GM19035 (cell line): ENCODE results near the gene SAMD14.

Experiments used
- ATAC-seq: cut with Tn5 transposase; IDR thresholded peaks from one replicate; pipeline ENCODE4 v1.9.1; 2021; ENCODE audit not compliant: unreplicated experiment

Gene SAMD14

GRCh38 chr17:50129728-50130558 is at the start of gene SAMD14:
TSS of gene SAMD14 (minus strand) at chr17:50130160. CDS start at chr17:50124959, 5,201 bp downstream.
- ATAC-seq: no peak

DNA sequence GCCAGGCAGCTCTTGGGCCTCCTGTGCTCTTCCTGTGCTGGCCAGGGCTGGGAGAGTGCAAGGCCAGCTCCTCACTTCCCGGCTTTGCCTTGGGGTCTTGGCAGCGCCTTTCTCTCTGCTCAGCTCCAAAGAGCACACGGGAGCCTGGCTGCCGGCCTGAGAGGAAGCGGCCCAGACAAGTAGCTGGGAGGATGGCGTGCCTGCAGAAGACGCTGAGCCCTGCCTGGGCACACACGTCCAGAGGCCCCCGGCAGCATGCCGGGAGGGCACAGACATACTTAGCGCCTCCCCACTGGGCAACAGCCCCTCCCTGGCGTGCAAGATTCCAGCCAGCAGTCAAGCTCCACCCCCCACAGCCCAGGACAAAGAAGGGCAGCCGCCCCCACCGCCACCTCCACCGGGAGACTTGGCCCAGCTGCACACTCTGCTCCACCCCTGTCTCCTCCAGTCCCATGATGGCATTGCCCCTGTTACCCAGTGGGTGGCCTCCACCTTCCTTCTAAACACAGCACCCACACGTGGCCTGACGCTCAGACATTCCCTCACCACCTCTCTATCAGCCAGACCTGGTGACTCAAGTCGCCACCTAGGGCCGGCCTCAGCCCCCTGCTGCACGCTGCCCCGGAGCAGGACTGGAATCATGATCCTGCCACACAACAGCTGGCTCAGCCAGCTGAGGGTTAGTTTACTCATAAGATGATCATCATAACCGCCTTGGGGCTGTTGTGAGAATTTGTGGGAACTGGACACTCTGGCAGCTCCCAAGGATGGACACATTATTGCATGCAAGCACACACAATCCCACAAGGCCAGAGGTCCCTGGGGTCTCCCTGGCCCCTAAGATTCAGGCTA is 48.2 kb upstream of the SAMD14 start:
- ATAC-seq: no peak

GRCh38 chr17:50177476-50177875 is 47.5 kb upstream of the SAMD14 start:
- ATAC-seq: no peak

DNA sequence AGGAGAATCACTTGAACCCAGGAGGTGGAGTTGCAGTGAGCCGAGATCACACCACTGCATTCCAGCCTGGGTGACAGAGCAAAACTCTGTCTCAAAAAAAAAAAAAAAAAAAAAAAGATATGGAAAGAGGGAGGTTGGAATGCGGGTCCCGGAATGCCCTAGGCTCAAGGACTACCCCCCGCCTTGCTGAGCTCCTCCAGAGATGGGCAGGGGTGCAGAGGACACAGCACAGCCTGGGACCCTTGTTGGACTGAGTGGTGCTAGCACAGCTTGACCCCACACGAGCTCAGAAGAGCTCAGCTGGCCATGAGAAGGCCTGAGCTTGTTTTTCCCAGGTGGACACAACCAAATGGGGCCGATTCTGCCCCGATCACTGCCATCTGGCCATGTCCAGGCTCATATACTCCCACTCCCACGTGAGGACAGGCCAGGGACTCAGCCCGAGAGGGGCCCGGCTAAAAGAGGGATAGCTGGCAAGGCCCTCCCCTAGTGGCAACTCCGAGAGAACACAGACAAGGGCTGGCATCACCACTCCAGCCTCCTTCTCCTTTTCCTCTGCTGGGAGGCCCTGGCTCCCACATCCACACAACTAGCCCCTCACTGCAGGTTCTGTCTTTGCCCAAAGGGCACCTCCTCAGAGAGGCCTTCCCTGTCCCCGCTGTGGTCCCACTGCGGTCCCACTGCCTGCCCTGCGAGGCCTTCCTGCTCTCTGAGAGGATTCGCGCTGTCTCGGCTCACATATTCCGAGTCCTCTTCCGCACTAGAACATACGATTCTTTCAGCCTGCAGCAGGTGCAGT is 46.8 kb upstream of the SAMD14 start:
- no peak for ATAC-seq

DNA sequence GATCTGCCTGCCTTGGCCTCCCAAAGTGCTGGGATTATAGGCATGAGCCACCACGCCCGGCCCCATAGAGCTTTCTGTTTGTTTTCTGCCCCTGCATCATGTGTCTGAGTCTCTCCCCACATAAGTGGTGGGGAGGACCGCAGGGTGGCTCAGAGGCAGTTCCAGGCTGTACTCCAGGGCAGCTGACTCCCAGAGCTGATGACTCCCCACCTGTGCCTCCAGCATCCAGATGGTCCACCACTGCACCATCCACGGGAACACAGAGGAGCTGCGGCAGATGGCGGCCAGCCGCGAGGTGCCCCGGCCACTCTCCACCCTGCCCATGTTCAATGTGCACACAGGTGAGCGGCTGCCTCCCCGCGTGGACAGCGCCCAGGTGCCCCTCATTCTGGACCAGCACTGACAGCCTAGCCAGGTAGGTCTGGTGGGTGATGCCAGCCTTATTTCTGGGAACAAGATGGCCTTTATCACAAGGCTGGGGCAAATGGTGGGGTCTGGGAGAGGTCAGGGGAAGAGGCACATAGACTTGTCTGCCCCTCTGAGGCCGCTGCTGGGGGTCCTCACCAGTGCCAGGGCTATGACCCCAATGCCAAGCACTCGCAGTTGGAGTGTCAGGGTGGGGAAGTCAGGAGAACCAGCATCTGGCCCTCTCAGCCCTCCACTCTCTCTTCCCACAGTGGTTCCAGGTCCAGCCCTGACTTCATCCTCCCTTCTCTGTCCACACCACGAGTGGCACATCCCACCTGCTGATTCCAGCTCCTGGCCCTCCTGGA is 45.3 kb upstream of the SAMD14 start:
- no peak for ATAC-seq

GRCh38 chr17:50174444-50174843 is 44.5 kb upstream of the SAMD14 start:
- ATAC-seq: no peak

DNA sequence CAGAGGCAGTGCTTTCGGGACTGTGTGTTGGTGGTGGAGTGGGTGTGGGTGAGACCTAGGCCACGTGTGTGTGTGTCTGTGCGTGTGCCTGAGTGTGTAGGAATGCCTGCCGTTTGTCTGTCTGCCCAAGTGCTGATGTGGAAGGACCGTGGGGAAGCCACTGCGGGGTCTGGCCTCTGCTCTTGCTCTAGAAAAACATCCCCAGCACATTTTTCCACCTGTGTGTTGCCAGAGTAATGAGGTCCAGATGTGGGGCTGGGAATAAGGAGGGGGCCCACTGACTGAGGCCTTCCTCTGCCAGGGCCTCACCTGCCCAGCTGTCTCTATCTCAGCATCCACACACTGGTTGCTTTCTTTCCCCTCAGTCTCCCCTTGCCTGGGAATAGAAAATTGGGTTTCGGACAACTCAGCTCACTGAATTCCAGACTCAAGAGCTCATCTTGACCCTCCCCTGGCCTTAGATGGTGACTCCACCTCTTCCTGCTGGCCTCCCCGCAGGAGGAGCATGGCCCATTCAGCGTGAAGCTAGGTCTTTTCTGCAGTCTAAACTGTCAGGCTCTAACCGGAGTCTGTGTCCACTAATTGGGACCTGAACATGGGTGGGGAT is 43.5 kb upstream of the SAMD14 start:
- ATAC-seq: no peak

DNA sequence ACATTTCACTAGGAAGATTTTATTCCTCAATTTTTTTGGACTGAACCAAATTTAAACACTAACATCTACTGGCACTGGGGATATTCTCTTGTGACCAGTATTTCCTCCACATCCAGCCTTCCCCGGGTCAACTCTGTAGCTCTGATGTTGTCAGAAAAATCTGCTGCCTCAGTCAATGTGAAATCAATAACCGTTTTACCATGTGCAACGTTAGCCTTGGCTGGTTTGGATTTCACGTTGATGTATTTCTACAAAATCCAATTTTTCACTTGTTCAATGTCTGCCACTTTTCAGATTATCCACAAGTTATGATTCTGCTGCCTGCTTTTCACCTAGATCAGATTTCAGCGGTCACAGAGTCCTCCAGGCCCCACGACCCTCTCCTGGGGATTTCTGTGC is 43.0 kb upstream of the SAMD14 start:
- ATAC-seq: no peak

DNA sequence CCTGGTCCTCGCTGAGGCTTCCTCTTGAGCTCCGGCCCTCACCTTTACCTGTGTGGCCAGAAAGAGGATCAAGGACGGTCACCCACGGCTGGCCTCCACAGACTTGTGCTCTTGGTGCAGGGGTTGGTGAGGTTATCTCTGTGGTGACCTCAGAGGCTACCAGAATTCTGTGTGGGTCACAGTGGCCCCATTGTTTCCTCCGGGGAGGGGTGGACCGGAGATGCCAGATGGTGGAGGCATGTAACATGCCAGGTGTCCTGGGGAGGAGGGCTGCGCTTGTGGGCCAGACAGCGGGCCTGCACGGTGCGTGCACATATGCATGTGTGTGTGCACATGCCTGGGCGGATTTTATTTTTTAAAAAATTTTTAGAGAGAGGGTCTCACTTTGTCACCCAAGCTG is 42.2 kb upstream of the SAMD14 start:
- no peak for ATAC-seq

DNA sequence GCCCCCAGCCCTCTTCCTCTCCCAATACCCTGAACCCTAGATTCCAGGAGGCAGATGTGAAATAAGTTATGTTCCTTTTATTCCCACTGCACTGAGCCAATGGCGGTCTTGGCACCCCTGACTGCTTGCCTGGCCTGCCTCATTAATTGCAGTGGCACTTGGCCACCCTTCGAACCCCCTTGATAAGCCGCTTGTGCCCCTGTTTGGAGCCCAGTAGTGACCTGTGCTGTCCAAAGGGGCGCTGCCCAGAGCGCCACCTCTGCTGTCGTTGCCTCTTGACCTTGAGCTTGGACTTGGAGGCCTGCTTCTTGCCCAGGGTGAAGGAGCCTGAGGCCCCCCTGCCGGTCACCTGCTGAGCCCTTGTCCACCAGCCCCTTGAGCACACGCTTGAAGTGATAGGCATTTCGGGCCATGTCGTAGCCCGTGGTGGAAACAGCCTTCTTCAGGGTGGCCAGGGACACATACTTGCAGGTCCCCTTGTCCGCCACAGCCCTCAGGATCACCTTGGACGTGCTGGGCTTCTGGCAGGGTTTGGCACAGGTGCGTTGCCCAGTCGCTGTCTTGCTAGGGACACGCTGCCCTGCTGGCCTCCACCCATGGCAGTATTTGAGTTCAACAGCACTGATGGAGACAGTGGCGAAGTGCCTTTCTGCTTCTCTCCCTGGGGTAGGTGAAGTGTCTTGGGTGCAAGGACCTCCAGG is 41.6 kb upstream of the SAMD14 start:
- ATAC-seq: no peak

DNA sequence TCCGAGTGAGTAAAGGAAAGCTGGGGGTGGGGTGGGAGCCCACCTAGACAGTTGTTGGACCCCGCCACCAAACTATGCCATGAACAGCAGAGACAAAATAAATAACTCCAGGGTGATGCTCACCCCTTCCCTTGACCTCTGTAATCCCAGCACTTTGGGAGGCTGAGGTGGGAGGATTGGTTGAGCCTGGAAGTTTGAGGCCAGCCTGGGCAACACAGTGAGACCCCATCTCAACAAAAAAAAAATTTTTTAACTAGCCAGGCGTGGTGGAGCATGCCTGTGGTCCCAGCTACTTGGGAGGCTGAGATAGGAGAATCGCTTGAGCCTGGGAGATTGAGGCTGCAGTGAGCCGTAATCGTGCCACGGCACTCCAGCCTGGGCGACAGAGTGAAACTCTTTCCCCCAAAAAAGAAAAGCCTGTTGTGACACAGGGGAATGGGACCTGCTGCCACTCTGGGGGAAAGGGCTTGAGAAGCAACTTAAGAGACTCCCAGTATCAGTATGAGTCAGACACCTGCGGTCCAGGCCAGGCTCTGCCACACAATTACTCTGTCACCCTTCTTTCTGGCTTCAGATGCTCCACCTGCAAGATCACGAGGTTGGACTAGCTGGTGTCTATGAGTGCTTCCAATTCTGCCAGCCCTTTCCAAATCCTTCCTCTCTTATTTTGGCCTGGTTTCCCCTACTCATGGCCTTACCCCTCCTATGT is 40.9 kb upstream of the SAMD14 start:
- ATAC-seq: no peak

DNA sequence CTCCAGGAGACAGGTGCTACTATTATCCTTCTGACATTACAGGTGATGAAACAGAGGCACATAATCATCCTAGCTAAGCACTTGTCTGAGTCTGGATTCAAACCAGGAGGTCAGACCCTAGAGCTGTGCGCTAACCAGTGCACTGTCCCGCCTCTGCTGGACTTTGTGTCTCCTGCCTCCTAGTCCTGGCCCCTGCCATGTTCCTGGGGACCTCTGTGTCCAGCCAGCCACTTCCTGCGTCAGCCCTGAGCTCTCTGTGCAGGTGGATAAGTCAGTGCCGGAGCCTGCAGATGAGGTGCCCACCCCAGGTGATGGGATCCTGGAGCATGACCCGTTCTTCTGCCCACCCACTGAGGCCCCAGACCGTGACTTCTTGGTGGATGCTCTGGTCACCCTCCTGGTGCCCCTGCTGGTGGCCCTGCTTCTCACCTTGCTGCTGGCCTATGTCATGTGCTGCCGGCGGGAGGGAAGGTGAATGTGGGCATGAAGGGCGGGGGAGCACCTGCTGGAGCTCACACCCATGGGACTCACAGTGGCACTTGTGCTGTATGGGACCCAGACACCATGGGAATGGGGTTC is 40.0 kb upstream of the SAMD14 start:
- no peak for ATAC-seq

- no peak for ATAC-seq
Observed at GRCh38 chr17:50169121-50169764, 39.3 kb upstream of the SAMD14 start.

DNA sequence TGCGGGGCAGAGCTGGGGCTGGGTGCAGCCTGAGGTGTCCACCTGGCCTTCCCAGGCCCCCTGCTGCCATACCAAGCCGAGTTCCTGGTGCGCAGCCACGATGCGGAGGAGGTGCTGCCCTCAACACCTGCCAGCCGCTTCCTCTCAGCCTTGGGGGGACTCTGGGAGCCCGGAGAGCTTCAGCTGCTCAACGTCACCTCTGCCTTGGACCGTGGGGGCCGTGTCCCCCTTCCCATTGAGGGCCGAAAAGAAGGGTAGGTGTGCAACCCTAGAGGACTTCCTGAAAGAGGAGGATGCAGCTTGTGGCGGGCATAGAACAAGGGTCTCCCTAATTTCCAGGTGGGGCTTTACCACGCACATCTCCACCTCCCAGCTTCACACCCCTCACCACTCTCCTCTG is 38.4 kb upstream of the SAMD14 start:
- ATAC-seq: no peak

DNA sequence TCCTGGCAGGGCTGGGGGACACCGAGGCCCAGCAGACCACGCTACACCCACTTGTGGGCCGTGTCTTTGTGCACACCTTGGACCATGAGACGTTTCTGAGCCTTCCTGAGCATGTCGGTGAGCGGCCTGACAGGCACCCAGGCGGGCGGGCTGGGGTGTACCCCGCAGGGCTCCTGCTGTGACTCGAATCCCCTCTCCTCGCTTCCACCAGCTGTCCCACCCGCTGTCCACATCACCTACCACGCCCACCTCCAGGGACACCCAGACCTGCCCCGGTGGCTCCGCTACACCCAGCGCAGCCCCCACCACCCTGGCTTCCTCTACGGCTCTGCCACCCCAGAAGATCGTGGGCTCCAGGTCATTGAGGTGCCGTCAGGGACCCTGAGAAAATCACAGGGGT is 37.4 kb upstream of the SAMD14 start:
- no peak for ATAC-seq

DNA sequence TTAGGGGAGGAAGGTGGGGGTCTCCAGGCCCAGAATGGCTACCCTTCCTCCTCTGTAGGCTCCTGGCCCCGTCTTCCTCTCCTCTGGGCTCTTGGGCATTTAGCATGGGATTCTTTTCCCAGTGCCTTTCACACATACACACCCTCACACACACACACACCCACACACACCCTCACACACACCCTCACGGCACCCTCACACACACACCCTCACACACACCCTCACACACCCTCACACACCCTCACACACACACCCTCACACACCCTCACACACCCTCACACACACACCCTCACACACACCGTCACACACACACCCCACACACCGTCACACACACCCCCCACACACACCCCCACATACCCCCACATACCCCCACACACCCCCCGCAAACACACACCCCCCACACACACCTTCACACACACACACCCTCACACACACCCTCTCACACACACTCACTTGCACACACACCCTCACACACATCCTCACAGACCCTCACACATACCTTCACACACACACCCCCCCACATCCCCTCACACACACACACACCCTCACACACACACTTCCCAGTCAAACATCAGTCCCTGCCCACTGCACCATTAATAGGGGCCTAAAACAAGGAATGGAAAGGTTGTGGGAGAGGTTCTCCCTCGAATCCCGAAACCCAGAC is 36.7 kb upstream of the SAMD14 start:
- ATAC-seq: no peak

- ATAC-seq: no peak
Observed at GRCh38 chr17:50165867-50166517, 36.0 kb upstream of the SAMD14 start, which contains the start of gene SGCA. TSS of gene SGCA (plus strand) at chr17:50166005. CDS start at chr17:50166041, 36 bp downstream.
